Neuronal stem cell (in vitro differentiated cells): Measurements from ENCODE around the gene JCAD. TPM values are rescaled to one million over a fixed set of nuclear protein-coding genes. Genes with fewer than 3 reads are reported as not detected.
"Not testable (repeated sequence)": the region's sequence is repeated elsewhere in the genome, so short reads cannot be mapped to it uniquely, and the experiment has no call there.

Experiments used
- DNase-seq: peaks from one replicate; pipeline ENCODE4 v3.0.0-alpha.2; 2013; ENCODE audit warnings: low spot score
- H2AFZ ChIP-seq: one replicate; pipeline ENCODE4 v1.6.1; 2013; ENCODE audit warnings: mild to moderate bottlenecking, low read length, inconsistent platforms
- H2AK5ac ChIP-seq: 2 replicates; pipeline ENCODE4 v1.6.1; 2013; ENCODE audit warnings: low read depth, mild to moderate bottlenecking, inconsistent platforms, low read length, moderate library complexity, mixed read lengths
- H2BK120ac ChIP-seq: 2 replicates; pipeline ENCODE4 v1.6.1; 2013; ENCODE audit warnings: low read depth, mild to moderate bottlenecking, inconsistent platforms, low read length, moderate library complexity, mixed read lengths
- H2BK12ac ChIP-seq: one replicate; pipeline ENCODE4 v1.6.1; 2013; ENCODE audit warnings: low read length, inconsistent platforms
- H2BK15ac ChIP-seq: 2 replicates; pipeline ENCODE4 v1.6.1; 2013; ENCODE audit warnings: mild to moderate bottlenecking, low read length, inconsistent platforms, mixed read lengths
- H2BK5ac ChIP-seq: one replicate; pipeline ENCODE4 v1.6.1; 2013; ENCODE audit warnings: inconsistent platforms, mild to moderate bottlenecking, low read length, moderate library complexity
- H3K14ac ChIP-seq: one replicate; pipeline ENCODE4 v1.6.1; 2013; ENCODE audit warnings: low read length, inconsistent platforms
- H3K18ac ChIP-seq: 2 replicates; pipeline ENCODE4 v1.6.1; 2013; ENCODE audit warnings: low read length, inconsistent platforms
- H3K23ac ChIP-seq: 2 replicates; pipeline ENCODE4 v1.6.1; 2013; ENCODE audit warnings: low read depth, mild to moderate bottlenecking, mixed read lengths, low read length, inconsistent platforms; ENCODE audit not compliant: poor library complexity
- H3K27ac ChIP-seq: replicated peaks from 3 replicates; pipeline ENCODE4 v1.5.1; 2013; ENCODE audit warnings: low read length, inconsistent platforms
- H3K27me3 ChIP-seq, 3 experiments: 2 replicates each; pipeline ENCODE4 v1.6.1; 2013; ENCODE audit warnings: low read length in 3 of 3, mild to moderate bottlenecking in 2 of 3, inconsistent platforms in 1 of 3, low read depth in 1 of 3, mixed read lengths in 1 of 3, moderate library complexity in 1 of 3; ENCODE audit not compliant: control insufficient read depth in 3 of 3, insufficient read depth in 3 of 3
- H3K36me3 ChIP-seq, 2 donors: replicated peaks in 1 of 2; 2 replicates each; pipeline ENCODE4 v1.6.1; 2013; ENCODE audit warnings: low read length in 2 of 2; ENCODE audit not compliant: control insufficient read depth in 2 of 2, insufficient read depth in 2 of 2
- H3K4ac ChIP-seq: 2 replicates; pipeline ENCODE4 v1.6.1; 2013; ENCODE audit warnings: inconsistent platforms, mild to moderate bottlenecking, low read length, moderate library complexity
- H3K4me1 ChIP-seq, 2 donors: 1 replicate in 1 of 2; 2 replicates in 1 of 2; pipeline ENCODE4 v1.6.1; 2013; ENCODE audit warnings: low read length in 2 of 2, low read depth in 1 of 2; ENCODE audit not compliant: control insufficient read depth in 2 of 2, insufficient read depth in 1 of 2
- H3K4me2 ChIP-seq: one replicate; pipeline ENCODE4 v1.6.1; 2013; ENCODE audit warnings: mild to moderate bottlenecking, low read length, inconsistent platforms; ENCODE audit not compliant: insufficient read depth, poor library complexity, severe bottlenecking
- H3K4me3 ChIP-seq, 2 donors: 2 replicates each; pipeline ENCODE4 v1.5.1; 2013; ENCODE audit warnings: low read length in 2 of 2, mild to moderate bottlenecking in 2 of 2, inconsistent platforms in 1 of 2, moderate library complexity in 1 of 2
- H3K79me1 ChIP-seq: one replicate; pipeline ENCODE4 v1.6.1; 2013; ENCODE audit warnings: low read depth, mild to moderate bottlenecking, inconsistent platforms, low read length, moderate library complexity
- H3K9ac ChIP-seq: one replicate; pipeline ENCODE4 v1.6.1; 2013; ENCODE audit warnings: mild to moderate bottlenecking, low read depth, low read length, inconsistent platforms; ENCODE audit not compliant: poor library complexity
- H3K9me3 ChIP-seq, 2 donors: replicated peaks in 1 of 2; 2 replicates each; pipeline versions ENCODE3 to v1.6.1; 2013; ENCODE audit warnings: low read length in 2 of 2, mild to moderate bottlenecking in 2 of 2, inconsistent platforms in 1 of 2, low read depth in 1 of 2, mixed read lengths in 1 of 2, moderate library complexity in 1 of 2; ENCODE audit not compliant: control insufficient read depth in 2 of 2, insufficient read depth in 1 of 2
- H4K8ac ChIP-seq: one replicate; pipeline ENCODE4 v1.6.1; 2013; ENCODE audit warnings: low read depth, mild to moderate bottlenecking, inconsistent platforms, low read length, moderate library complexity
- H4K91ac ChIP-seq: one replicate; pipeline ENCODE4 v1.6.1; 2013; ENCODE audit warnings: low read length, low read depth, mild to moderate bottlenecking, inconsistent platforms; ENCODE audit not compliant: poor library complexity
- WGBS, 2 donors: extraction: QIAGEN DNeasy Blood & Tissue Kit; methylation state at CpG; one replicate each; pipeline ENCODE4 v1.1.7; 2013; ENCODE audit warnings: missing lambda C conversion rate in 2 of 2, mixed read lengths in 1 of 2; ENCODE audit not compliant: insufficient read length in 2 of 2, insufficient replicate concordance in 1 of 2; ENCODE audit errors: extremely low coverage in 2 of 2; 5-methylcytosine and 5-hydroxymethylcytosine counted together
- polyA plus RNA-seq, 2 experiments: library from polyadenylated mRNA; stranded (reverse); fragments of 200-250 nt; gene quantifications; one replicate each; pipeline ENCODE4 v1.2.3, GENCODE V29; 2013

The JCAD gene
- 1.6 TPM for polyA plus RNA-seq (2013, experiment 1 of 2)
- polyA plus RNA-seq (2013, experiment 2 of 2) = 1.6 TPM

- Histone ChIP-seq H3K4ac (no peak within 1 kb of the TSS), H3K36me3 (no peaks in the 10 kb centered on the region), H3K23ac (peak within 1 kb of the TSS; percentile 87), H3K4me3 (peak within 1 kb of the TSS; percentile 65 to 92), H4K8ac (no peak within 1 kb of the TSS), H3K4me2 (peak within 1 kb of the TSS; percentile 92), H3K9ac (peak within 1 kb of the TSS; percentile 87), H3K18ac (peak within 1 kb of the TSS; percentile 97), H2BK5ac (no peak within 1 kb of the TSS), H3K27me3 (peaks cover 0 to 15% (median 11%) of the 10 kb centered on the region in 3 experiments), H2BK12ac (peak within 1 kb of the TSS; percentile 64), H2AFZ (peak within 1 kb of the TSS; percentile 98), H3K79me1 (no peaks in the 10 kb centered on the region), H3K9me3 (no peaks in the 10 kb centered on the region), H3K14ac (no peak within 1 kb of the TSS), H2BK120ac (peak within 1 kb of the TSS; percentile 48), H4K91ac (no peak within 1 kb of the TSS), H2AK5ac (peak within 1 kb of the TSS; percentile 1), H3K27ac (no peak within 1 kb of the TSS), H2BK15ac (peak within 1 kb of the TSS; percentile 23), H3K4me1 (peaks cover 3 to 15% of the 10 kb centered on the region in 2 donors)
- DNase-seq = peak; percentile 39
- no CpG with 5 or more reads among the region's 66 CpGs for WGBS, 2 donors
These were observed at the start of gene JCAD for GRCh38 chr10:30059209-30060107. JCAD (minus strand) TSS chr10:30059586; CDS start chr10:30047812, 11,774 bp downstream.

GRCh38 chr10:30106987-30107386 lies 47.6 kb upstream of the JCAD start:
- Histone ChIP-seq H4K8ac (no peak overlapping the region), H3K14ac (no peak overlapping the region), H3K9ac (no peak overlapping the region), H3K4me1 (no peaks in the 10 kb centered on the region), H3K79me1 (no peaks in the 10 kb centered on the region), H3K23ac (no peak overlapping the region), H3K4me3 (no peak overlapping the region), H2AFZ (no peak overlapping the region), H3K27me3 (no peaks in the 10 kb centered on the region), H3K36me3 (no peaks in the 10 kb centered on the region), H3K18ac (no peak overlapping the region), H3K4me2 (no peak overlapping the region), H4K91ac (no peak overlapping the region), H2BK120ac (no peak overlapping the region), H2AK5ac (no peak overlapping the region), H3K27ac (no peak overlapping the region), H2BK5ac (no peak overlapping the region), H2BK12ac (no peak overlapping the region), H3K4ac (no peak overlapping the region), H3K9me3 (no peaks in the 10 kb centered on the region), H2BK15ac (no peak overlapping the region)
- no CpG with 5 or more reads among the region's 5 CpGs for WGBS, 2 donors
- DNase-seq = no peak

GRCh38 chr10:30103595-30104320 lies 44.4 kb upstream of the JCAD start:
- Histone ChIP-seq H4K8ac (no peak overlapping the region), H3K9ac (no peak overlapping the region), H4K91ac (no peak overlapping the region), H2BK120ac (no peak overlapping the region), H3K4ac (no peak overlapping the region), H3K18ac (no peak overlapping the region), H3K14ac (no peak overlapping the region), H3K79me1 (no peaks in the 10 kb centered on the region), H3K4me1 (no peaks in the 10 kb centered on the region), H3K36me3 (no peaks in the 10 kb centered on the region), H2BK15ac (no peak overlapping the region), H2AFZ (no peak overlapping the region), H3K4me2 (no peak overlapping the region), H3K27ac (no peak overlapping the region), H3K4me3 (no peak overlapping the region), H3K9me3 (no peaks in the 10 kb centered on the region), H2AK5ac (no peak overlapping the region), H2BK12ac (no peak overlapping the region), H3K27me3 (no peaks in the 10 kb centered on the region), H3K23ac (no peak overlapping the region), H2BK5ac (no peak overlapping the region)
- WGBS, 2 donors = no CpG with 5 or more reads among the region's 7 CpGs
- no peak for DNase-seq

GRCh38 chr10:30099706-30100105 lies 40.3 kb upstream of the JCAD start:
- H2AFZ ChIP-seq, H3K4me1 ChIP-seq, H2BK15ac ChIP-seq, H3K27me3 ChIP-seq, H3K79me1 ChIP-seq, H4K91ac ChIP-seq, H3K18ac ChIP-seq, H3K14ac ChIP-seq, H3K23ac ChIP-seq, H2BK120ac ChIP-seq, H3K9me3 ChIP-seq, H2BK5ac ChIP-seq, DNase-seq, H3K9ac ChIP-seq, H3K27ac ChIP-seq, H3K4ac ChIP-seq, H3K4me3 ChIP-seq, H2AK5ac ChIP-seq, H2BK12ac ChIP-seq, H3K36me3 ChIP-seq, H3K4me2 ChIP-seq, H4K8ac ChIP-seq: not testable (repeated sequence)
- WGBS, 2 donors = no CpG with 5 or more reads among the region's 7 CpGs
